ENCODE data around the gene IL17RD. TPM values are rescaled to one million over a fixed set of nuclear protein-coding genes. Genes with fewer than 3 reads are reported as not detected.

Gene IL17RD
- total RNA-seq, 1 donor: 13.6 TPM

DNA sequence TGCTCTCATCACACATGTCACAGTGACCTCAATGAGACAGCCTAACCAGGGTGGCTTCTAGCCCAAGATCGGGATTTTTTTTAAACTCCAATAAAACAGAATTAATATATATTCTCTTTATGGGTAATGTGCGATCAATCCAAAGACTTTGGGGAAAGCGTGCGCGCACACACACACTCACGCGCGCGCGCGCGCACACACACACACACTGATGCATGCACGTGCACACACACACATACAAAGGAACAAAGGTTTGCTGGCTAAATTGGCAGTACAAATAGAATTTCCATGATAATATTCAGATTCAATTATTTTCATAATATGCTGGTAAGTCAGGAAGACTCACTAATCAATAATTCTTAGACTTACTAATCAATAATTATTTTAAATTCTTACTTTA, 19.3 kb downstream of the IL17RD start:
- TF ChIP-seq CTCF (IDR thresholded peaks at IDR 0.05; ENCODE audit: insufficient read depth, low read length): no peak
- H3K4me3 ChIP-seq (ENCODE audit: low read depth, low read length): no peak overlapping the region
- no peak for DNase-seq (ENCODE audit: low read depth)

DNA sequence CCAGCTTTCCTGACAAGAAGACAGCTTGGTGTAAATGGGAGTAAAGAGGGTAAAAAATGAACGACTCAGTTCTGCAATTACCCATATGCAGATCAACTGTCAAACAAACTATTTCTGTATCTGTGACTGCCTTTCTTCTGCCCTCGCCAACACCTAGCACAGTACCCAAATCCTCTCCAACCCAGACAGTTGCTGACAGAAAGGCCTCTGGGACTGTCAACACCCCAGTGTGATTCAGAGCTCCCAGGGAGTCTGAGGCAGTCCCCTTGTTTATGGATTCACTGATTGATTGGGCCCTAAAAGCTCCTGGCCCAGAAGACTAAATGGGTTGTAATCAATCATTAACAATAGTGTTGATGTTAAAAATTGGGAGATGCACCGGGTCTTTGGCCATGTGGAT, 20.2 kb downstream of the IL17RD start:
- no peak for DNase-seq (ENCODE audit: low read depth)
- TF ChIP-seq CTCF (IDR thresholded peaks at IDR 0.05; ENCODE audit: insufficient read depth, low read length): no peak
- H3K4me3 ChIP-seq (ENCODE audit: low read depth, low read length): no peak overlapping the region

DNA sequence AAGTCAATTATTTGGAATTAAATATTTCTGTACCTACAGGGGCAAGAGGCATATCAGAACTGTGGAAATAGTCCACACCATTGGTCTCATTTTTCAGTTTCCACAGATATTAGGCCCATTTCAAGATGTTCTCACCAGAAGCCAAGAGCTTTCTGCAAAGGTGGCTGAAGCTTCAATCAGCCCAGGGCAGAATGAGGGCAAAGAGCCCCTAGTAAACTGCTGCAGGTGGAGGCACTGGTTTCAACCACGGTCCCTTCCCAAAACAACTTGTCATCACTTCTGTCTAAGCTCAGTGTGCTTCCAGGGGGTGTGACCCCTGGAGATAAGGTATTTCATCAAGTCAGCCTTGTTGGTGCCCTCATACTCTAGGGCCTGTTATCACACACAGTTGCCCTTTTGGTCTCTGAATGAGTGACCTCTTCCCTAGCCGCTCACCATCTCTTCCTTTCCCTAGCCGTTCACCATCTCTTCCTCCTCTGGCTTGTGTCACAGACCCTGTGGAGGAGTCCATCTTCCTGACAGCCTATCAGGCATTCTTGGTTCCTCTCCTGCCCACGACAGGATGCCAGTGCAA, 21.2 kb downstream of the IL17RD start:
- DNase-seq (ENCODE audit: low read depth): no peak
- no peak overlapping the region for H3K4me3 ChIP-seq (ENCODE audit: low read depth, low read length)
- no peak for TF ChIP-seq CTCF (IDR thresholded peaks at IDR 0.05; ENCODE audit: insufficient read depth, low read length)

DNA sequence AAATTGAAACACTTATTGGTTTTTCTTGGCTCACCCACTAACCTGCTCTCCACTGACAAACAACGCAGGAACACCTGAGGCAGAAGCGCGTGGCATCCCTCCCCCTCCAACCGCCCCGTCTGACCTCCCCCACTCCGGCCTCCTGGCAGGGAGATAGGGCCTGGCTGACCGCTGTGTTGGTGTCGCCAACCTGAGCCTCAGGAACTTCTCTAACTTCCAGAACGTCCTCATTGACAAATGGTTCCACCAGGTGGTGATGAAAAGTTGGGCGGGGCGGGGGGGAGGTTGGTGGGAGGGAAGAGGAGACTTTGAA, 22.8 kb downstream of the IL17RD start:
- no peak for TF ChIP-seq CTCF (IDR thresholded peaks at IDR 0.05; ENCODE audit: insufficient read depth, low read length)
- DNase-seq (ENCODE audit: low read depth): no peak
- no peak overlapping the region for H3K4me3 ChIP-seq (ENCODE audit: low read depth, low read length)

DNA sequence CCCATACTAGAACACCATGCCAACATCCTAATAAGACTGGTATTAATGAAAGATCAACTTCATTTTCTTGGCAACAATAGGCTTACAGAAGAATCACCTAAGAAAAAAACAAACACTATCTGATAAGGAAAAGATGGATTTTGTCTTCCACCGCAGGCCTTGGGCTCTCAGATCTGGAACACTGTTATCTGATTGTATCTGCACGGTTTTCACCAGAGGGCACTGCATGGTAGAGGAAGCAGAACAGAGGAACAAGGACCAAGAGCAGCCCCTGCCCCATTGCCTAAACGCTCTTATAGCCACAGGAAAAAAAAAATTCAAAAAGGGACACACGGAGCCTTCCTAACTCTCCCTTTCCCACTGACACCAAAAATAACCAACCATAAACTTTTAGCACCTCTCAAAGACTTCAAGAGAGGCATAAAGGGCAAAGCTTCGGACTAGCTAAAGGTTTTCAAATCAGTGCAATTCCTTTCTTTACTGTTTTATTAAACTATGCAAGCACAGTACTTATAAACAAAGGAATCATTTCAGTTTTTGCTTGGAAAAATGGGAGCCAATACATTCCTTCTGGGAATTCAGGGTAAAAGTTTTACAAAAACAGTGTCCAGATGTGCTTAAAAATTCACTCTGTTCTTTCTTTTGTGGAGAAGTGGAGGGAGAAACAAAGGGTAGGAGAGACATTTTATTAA, 23.3 kb downstream of the IL17RD start:
- peak; percentile 37 for DNase-seq (ENCODE audit: low read depth)
- TF ChIP-seq CTCF (IDR thresholded peaks at IDR 0.05; ENCODE audit: insufficient read depth, low read length): peak; percentile 13
- no peak overlapping the region for H3K4me3 ChIP-seq (ENCODE audit: low read depth, low read length)

- no peak for TF ChIP-seq CTCF (IDR thresholded peaks at IDR 0.05; ENCODE audit: insufficient read depth, low read length)
- H3K4me3 ChIP-seq (ENCODE audit: low read depth, low read length): no peak overlapping the region
- DNase-seq (ENCODE audit: low read depth): no peak
These were observed 24.3 kb downstream of the IL17RD start for GRCh38 chr3:57140894-57141293.

All from fibroblast of the aortic adventitia (primary cell).